T1000 (cell line): ENCODE results near the gene MEIKIN.
"Not testable (repeated sequence)": the region's sequence is repeated elsewhere in the genome, so short reads cannot be mapped to it uniquely, and the experiment has no call there.

ENCODE experiments used
- DNase-seq: peaks from one replicate; lab custom pipeline; 2025; ENCODE audit warnings: mixed read lengths; lab: John Stamatoyannopoulos, UW

MEIKIN gene

DNA sequence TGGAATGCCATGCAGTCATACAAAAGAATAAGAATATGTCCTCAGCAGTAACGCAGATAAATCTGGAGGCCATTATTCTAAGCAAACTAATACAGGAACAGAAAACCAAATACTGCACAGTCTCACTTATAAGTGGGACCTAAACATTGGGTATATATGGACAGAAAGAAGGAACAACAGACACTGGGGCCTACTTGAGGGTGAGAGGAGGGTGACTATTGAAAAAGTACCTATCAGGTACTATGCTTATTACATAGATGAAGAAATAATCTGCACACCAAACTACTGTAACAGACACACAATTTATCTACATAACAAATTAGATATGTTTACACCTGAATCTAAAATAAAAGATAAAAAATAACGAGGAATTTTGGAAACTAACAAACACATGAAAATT, 38.8 kb downstream of the MEIKIN start:
- DNase-seq: no peak

DNA sequence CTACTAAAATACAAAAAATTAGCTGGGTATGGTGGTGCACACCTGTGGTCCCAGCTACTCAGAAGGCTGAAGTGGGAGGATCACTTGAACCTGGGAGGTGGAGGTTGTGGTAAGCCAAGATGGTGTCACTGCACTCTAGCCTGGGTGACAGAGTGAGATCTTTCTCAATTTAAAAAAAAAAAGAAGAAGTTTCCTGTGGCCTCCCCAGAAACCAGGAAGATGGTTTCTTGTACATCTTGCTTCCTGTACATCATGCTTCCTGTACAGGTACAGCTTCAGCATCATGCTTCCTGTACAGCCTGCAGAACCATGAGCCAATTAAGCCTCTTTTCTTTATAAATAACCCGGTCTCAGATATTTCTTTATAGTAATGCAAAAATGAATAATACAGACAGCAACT, 43.2 kb downstream of the MEIKIN start:
- not testable (repeated sequence) for DNase-seq

DNA sequence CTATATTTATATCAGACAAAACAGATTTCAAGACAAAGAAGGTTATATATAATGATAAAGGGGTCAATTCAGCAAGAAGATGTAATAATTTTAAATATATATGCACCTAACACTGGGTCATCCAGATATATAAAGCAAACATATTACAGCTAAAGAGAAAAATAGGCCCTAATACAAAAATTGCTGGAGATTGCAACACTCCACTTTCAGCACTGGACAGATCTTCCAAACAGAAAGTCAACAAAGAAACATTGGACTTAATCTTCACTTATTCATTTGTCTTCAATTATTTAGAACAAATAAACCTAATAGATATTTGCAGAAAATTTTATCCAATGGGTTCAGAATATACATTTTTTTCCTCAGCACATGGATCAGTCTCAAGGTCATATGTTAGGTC, 45.8 kb downstream of the MEIKIN start:
- no peak for DNase-seq

DNA sequence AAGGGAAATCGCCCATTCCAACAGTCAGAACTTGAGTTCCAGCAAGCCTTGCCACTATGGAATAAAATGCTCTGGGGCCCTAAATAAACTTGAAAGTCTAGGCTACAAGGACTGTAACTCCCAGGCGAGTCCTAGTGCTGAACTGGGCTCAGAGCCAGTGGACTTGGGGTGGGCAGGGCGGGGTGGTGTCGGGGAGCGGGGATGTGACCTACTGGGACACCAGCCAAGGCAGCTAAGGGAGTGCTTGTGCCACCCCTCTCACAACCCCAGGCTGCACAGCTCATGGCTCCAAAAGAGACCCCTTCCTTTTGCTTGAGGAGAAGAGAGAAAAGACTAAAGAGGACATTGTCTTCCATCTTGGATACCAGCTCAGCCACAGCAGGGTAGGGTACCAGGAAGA, 61.5 kb downstream of the MEIKIN start:
- no peak for DNase-seq

DNA sequence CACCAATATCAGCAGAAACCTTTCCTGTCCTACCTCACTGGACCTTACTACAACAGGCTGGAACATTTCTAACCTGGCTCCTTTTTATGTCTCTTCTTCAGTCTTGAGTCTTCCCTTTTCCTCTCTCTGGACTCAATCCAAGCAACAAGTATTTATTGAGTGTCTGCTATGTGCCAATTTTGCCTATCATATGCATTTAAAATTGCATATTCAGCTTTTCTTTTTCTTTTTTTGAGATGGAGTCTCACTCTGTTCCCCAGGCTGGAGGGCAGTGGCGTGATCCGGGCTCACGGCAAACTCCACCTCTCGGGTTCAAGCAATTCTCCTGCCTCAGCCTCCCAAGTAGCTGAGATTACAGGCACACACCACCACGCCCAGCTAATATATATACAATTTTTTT, 65.8 kb downstream of the MEIKIN start:
- no peak for DNase-seq

DNA sequence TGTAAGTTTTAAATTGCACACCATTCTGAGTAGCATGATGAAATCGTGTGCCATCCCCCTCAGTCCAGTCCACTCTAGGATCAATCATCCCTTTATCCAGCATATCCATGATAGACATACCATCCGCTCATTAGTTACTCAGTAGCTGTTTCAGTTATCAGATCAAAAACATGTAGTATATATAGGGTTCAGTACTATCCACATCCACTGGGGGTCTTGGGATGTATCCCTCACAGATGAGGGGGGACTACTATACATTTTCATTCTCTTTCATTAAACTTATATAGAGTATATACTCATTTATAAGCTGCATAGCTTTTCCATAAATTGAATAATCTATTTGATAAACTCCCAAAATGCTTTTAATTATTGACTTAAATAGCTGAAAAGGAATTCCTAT, 67.6 kb downstream of the MEIKIN start:
- no peak for DNase-seq

DNA sequence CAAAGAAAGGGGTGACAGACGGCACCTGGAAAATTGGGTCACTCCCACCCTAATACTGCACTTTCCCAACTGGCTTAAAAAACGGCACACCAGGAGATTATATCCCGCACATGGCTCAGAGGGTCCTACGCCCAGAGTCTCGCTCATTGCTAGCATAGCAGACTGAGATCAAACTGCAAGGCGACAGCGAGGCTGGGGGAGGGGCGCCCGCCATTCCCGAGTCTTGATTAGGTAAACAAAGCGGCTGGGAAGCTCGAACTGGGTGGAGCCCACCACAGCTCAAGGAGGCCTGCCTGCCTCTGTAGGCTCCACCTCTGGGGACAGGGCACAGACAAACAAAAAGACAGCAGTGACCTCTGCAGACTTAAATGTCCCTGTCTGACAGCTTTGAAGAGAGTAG, 74.2 kb downstream of the MEIKIN start:
- not testable (repeated sequence) for DNase-seq

DNA sequence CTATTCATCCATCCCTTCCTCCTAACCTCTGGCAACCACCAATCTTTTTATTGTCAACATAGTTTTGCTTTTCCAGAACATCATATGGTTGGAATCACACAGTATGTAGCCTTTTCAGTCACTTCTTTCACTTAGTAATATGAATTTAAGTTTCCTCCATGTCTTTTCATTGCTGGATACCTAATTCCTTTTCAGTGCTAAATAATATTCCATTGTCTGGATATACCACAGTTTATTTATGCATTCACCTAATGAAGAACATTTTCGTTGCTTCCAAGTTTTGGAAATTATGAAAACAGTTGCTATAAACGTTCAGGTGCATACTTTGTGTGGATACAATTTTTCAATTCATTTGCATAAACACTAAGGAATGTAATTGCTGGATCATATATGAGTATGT, 77.9 kb downstream of the MEIKIN start:
- no peak for DNase-seq

DNA sequence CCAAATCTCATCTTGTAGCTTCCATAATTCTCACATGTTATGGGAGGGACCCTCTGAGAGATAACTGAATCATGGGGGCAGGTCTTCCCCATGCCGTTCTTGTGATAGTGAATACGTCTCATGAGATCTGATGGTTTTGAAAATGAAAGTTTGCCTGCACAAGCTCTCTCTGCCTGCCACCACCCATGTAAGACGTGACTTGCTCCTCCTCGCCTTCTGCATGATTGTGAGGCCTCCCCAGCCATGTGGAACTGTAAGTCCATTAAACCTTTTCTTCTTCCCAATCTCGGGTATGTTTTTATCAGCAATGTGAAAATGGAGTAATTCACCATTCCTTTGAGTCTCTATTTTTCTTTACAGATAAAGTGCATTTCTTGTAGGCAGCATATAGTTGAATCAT, 81.8 kb downstream of the MEIKIN start:
- DNase-seq: no peak

DNA sequence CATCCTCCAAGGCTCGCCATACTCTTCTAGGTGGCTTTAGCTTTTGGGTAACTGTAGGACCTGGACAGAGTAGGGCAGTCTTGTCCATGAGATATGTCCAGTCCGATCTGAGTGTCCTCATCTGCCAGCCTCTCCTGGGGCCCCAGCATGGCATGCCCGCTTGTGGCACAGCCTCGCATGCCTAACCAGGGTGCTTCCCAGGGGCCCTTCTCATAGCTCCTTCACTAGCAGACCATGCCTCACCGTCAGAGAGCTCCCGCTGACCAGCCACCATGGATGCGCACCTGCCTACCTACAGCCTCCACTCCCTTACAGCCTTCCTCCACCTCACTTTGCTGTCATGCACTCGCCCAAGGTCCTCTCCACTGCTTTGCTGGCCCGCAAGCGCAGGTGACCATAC, 88.1 kb downstream of the MEIKIN start:
- DNase-seq: no peak

DNA sequence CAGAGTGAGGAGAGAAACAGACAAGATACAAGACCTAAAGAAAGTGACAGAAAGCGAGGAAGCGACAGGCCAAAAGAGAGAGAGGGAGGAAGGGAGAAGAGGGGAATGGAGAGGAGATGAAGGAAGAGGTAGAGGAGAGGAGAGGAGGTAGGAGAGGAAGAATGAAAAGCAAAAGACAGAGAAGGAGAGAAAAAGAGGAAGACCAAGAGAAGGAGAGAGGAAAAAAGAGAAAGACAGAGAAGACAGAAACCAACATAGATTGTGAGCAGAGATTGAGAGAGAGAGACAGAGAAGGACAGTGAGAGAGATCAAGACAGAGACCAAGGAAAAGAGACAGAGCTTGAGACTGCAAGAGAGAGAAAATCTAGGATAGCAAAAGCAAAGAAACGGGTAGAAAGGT, 90.0 kb downstream of the MEIKIN start:
- no peak for DNase-seq

DNA sequence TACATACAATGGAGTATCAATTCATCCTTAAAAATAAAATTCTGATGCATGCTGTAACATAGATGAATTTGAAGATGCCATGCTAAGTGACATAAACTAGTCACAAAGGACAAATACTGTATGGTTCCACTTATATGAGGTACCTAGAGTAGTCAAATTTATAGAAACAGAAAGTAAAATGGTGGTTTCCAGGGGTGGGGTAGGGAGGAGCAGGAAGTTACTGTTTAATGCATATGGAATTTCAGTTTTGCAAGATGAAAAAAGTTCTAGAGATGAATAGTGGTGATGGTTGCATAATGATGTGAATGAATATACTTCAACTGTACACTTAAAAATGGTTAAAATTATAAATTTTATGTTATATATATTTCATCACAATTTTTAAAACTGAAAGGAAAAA, 91.3 kb downstream of the MEIKIN start:
- DNase-seq: no peak

DNA sequence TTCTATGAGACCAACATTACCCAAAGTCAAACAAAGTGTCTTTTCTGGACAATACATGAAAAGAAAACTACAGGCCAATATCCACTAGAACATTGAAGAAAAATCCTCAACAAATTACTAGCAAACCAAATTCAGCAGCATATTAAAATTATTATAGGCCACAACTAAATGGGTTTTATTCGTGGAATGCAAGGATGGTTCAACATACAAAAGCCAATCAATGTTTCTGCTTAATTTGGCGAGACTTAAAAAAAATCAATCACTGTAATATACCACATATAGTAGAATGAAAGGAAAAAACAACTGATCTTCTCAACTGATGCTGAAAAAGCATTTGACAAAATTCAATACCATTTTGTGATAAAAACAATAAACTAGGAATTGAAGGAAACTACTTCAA, 96.8 kb downstream of the MEIKIN start:
- no peak for DNase-seq

DNA sequence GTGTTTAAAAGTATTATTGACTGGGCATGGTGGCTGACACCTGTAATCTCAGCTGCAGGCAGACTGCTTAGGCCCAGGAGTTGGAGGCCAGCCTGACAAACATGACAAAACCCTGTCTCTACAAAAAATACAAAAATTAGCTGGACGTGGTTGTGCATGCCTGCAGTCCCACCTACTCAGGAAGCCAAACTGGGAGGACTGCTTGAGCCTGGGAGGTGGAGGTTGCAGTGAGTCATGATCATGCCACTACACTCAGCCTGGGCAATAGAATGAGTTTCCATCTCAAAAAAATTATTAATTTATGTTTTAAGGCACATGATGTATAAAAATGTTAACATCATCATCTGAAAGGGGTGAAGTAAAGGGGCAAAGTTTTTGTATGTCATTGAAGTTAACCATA, 98.9 kb downstream of the MEIKIN start:
- no peak for DNase-seq

DNA sequence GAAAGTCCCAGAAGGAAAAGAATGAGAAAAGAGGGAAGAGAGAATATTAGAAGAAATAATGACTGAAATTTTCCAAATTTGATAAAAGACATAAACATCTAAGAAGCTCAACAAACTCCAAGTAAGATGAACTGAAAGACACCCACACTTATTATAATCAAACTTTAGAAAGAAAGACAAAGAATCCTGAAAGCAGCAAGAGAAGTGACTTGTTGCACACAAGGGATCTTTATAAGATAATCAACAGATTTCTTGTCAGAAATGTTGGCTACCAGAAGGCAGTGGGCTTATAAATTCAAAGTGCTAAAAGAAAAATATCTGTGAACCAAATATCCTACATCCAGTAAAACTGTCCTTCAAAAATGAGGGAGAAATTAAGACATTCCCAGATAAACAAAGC, 99.6 kb downstream of the MEIKIN start:
- no peak for DNase-seq

DNA sequence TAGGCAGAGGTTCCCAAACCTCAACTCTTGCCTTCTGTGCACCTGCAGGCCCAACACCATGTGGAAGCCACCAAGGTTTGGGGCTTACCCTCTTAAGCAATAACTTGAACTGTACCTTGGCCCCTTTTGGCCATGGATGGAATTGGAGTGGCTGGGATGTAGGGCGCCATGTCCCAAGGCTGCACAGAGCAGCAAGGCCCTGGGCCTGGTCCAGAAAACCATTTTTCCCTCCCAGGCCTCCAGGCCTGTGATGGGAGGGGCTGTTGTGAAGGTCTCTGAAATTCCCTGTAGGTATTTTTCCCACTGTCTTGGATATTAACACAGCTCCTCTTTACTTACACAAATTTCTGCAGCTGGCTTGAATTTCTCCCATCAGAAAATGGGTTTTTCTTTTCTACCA, 102.5 kb downstream of the MEIKIN start:
- DNase-seq: not testable (repeated sequence)

DNA sequence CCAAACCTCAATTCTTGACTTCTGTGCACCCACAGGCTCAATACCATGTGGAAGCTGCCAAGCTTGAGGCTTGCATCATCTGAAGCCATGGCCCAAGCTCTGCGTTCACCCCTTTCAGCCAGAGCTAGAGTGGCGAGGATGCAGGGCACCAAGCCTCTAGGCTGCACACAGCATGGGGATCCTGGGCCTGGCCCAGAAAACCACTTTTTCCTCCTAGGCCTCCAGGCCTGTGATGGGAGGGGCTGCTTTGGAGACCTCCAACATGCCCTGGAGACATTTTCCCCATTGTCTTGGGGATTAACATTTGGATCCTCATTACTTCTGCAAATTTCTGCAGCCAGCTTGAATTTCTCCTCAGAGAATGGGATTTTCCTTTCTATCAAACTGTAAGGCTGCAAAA, 112.8 kb downstream of the MEIKIN start:
- DNase-seq: not testable (repeated sequence)

DNA sequence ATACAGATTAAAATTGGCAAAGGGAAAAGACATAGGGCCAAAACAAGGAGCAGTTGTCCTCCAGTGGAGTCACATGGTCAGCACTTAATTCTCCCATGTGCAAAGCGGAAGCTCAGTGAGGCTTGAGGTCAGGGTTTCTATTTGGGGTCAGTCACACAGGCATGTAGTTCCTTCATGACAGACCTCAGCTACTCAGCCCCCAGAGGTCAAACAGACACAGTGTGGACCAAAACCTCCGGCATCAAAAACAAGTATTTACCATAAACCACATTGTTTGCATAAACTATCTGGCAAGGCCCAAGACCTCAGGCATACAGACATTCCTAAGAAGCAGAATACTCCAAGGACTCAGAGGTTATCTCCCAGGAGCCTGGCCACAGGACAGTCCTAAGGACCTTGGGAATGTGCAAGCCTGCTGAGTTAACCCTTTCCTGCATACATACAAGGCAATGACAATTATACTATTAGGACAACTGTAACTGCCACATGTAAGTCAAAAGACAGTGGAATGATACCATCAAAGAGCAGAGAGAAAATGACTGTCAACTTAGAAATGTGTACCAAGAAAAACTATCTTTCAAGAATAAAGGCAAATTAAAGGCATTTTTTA, 120.0 kb downstream of the MEIKIN start:
- DNase-seq: no peak

DNA sequence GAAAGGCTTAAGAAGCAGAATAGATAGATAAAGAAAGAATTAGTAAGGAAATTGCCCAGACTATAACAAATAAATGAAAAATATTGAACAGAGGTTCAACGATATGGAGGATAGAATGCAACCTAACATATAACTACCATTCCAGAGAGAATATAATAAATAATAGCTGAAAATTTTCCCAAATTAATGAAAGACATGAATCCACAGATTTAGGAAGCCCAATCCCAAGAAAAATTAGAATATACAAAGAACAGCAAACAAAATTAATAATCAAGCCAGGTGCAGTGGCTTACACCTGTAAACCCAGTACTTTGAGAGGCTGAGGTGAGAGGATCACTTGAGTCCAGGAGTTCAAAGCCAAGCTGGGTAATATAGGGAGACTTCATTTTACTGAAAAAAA, 120.8 kb downstream of the MEIKIN start:
- no peak for DNase-seq

DNA sequence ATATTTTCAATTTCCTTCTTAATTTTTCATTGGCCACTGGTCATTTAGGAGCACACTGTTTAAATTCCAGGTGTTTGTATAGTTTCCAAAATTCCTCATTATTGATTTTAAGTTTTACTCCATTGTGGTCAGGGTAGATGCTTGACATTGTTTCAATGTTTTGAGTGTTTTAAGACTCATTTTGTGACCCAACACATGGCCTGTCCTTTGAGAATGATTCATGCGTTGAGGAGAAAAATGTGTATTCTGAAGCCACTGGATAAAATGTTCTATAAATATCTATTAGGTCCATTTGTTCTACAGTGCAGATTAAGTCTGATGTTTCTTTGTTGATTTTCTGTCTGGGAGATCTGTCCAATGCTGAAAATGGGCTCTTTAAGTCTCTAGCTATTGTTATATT, 124.2 kb downstream of the MEIKIN start:
- no peak for DNase-seq

DNA sequence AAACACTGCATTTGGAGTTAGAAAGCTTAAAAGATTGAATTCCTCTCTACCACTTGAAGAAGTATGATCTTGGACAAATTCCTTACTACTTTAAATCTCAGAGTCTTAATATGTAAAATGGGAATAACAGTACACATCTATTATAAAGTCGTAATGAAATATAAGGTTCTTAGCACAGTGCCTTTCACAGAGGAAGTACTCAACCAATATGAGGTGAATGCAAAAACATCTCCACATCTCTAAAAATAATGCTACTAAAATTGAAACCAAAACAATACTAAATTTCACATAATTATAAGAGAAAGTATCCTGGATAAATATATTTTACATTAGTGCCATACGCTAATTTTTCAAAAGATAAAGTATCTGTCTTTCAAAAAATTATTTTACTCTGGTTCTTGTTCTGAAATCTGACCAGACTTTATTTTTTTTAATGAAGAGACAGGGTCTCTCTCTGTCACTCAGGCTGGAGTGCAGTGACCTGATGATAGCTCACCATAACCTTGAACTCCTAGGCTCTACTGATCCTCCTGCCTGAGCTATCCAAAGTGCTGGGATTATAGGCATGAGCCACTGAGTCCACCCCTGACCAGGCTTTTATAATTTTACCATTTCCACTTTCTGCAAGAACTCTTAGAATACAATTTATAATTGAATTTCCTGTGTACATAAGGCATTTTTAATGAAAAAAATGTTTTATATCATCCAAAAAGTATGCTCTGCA, 127.3 kb downstream of the MEIKIN start:
- no peak for DNase-seq

DNA sequence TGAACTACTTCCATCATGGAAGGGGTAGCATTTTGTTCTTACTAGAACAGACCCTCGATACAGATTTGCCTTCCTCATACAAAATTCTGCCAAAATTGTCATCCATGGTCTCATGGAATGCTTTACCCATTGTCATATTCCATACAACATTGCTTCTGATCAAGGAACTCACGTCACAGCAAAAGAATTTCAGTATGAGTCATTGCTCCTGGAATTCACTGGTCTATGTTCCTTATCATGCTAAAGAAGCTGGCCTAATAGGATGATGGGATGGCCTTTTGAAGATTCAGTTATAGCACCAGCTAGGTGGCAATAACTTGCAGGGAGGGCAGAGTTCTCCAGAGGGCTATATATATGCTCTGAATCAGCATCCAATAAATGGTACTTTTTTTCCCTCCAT, 130.5 kb downstream of the MEIKIN start:
- DNase-seq: peak; percentile 53

DNA sequence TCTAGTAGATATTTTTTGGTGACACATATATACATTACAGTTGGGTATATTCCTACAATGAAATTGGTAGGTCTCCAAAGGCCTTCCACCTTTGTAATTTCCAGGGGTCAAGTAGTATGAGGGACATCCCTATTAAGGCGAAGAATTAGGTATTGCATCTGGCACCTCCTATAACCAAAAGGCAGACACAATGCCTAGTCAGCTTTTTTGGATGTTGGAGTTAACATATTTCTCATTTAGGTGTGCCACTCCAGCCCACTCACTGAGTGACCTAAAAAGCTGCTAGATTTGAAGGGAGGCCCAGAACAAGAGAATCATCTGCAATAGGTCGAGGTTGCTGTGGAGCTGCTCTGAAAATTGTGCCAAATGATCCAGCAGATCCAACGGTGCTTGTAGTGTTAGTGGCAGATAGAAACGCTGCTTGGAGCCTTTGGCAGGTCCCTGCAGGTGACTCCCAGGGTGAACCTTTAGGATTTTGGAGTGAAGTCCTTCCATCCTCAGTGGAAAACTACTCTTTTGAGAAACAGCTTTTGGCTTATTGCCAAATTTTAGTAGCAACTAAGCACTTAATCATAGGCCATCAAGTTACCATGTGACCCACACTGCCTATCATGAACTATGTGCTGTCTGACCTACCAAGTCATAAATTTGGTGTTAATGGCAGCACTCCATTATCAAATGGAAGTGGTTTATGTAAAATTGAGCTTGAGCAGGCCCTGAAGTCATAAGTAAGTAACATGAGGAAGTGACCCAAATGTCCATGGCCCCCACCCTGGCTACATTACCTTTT, 132.9 kb downstream of the MEIKIN start:
- no peak for DNase-seq
